Neural cell (in vitro differentiated cells): Measurements from ENCODE around the gene BUD23. TPM values are rescaled to one million over a fixed set of nuclear protein-coding genes. Genes with fewer than 3 reads are reported as not detected.
A peak's percentile ranks its signal among the peaks of the same experiment; 100 is the strongest.

Experiments
- H2AFZ ChIP-seq: fragments of 200-600, 300-800 bp; sonication (generic), shearing (Covaris generic); 2 replicates; pipeline ENCODE4 v1.6.0; 2014; ENCODE audit warnings: low read depth, mild to moderate bottlenecking, antibody characterized with exemption, low read length, moderate library complexity
- H3F3A ChIP-seq: fragments of 200-600 bp; shearing (Covaris generic); 2 replicates; pipeline ENCODE4 v1.6.1; 2016; ENCODE audit warnings: mild to moderate bottlenecking, moderate library complexity, mixed read lengths, antibody characterized with exemption, low read length; ENCODE audit not compliant: insufficient read depth, poor library complexity, severe bottlenecking
- H3K27ac ChIP-seq: fragments of 200-600, 300-800 bp; sonication (generic), shearing (Covaris generic); 2 replicates; pipeline ENCODE4 v1.5.1; 2014; ENCODE audit warnings: mild to moderate bottlenecking, low read length, moderate library complexity
- H3K27me3 ChIP-seq: fragments of 300-800, 200-600 bp; sonication (generic), shearing (Covaris generic); 2 replicates; pipeline ENCODE4 v1.6.0; 2014; ENCODE audit warnings: mild to moderate bottlenecking, low read depth, low read length, moderate library complexity; ENCODE audit not compliant: insufficient read depth
- H3K36me3 ChIP-seq: fragments of 300-800, 200-600 bp; sonication (generic), shearing (Covaris generic); 2 replicates; pipeline ENCODE4 v1.5.1; 2014; ENCODE audit warnings: mild to moderate bottlenecking, antibody characterized with exemption, low read length, moderate library complexity; ENCODE audit not compliant: insufficient read depth
- H3K4me2 ChIP-seq: fragments of 300-800, 200-600 bp; sonication (generic), shearing (Covaris generic); 2 replicates; pipeline ENCODE4 v1.6.0; 2014; ENCODE audit warnings: mild to moderate bottlenecking, low read length
- H3K4me3 ChIP-seq: fragments of 300-800, 200-600 bp; sonication (generic), shearing (Covaris generic); 2 replicates; pipeline ENCODE4 v1.5.1; 2014; ENCODE audit warnings: mild to moderate bottlenecking, low read length, moderate library complexity
- H3K79me2 ChIP-seq: fragments of 200-600 bp; shearing (Covaris generic); replicated peaks from 2 replicates; pipeline ENCODE4 v1.6.0; 2014; ENCODE audit warnings: mild to moderate bottlenecking, low read length, moderate library complexity; ENCODE audit not compliant: insufficient read depth
- H3K9ac ChIP-seq: fragments of 300-800, 200-600 bp; sonication (generic), shearing (Covaris generic); 2 replicates; pipeline ENCODE4 v1.6.1; 2016; ENCODE audit warnings: mild to moderate bottlenecking, low read length, mixed read lengths
- H3K9me2 ChIP-seq: fragments of 200-600 bp; shearing (Covaris generic); 2 replicates; pipeline ENCODE4 v1.6.1; 2016; ENCODE audit warnings: mild to moderate bottlenecking, low read length, mixed read lengths; ENCODE audit not compliant: insufficient read depth
- H3K9me3 ChIP-seq: fragments of 200-600, 300-800 bp; sonication (generic), shearing (Covaris generic); 2 replicates; pipeline ENCODE4 v1.6.1; 2016; ENCODE audit warnings: mild to moderate bottlenecking, mixed run types, low read length, moderate library complexity, mixed read lengths
- H4K20me1 ChIP-seq: fragments of 200-600 bp; shearing (Covaris generic); 2 replicates; pipeline ENCODE4 v1.6.1; 2016; ENCODE audit warnings: mild to moderate bottlenecking, mixed run types; ENCODE audit not compliant: insufficient read depth
- EP300 ChIP-seq: fragments of 450-650 bp; conservative IDR thresholded peaks from 2 replicates; pipeline ENCODE4 v1.6.1; 2014; ENCODE audit warnings: antibody characterized with exemption, mild to moderate bottlenecking, moderate library complexity; ENCODE audit not compliant: poor library complexity, severe bottlenecking
- EZH2 ChIP-seq: fragments of 200-600, 300-800 bp; shearing (Covaris generic), sonication (generic); IDR thresholded peaks from 2 replicates; pipeline ENCODE4 v1.6.1; 2014; ENCODE audit warnings: antibody characterized with exemption, low read length, borderline replicate concordance, mild to moderate bottlenecking; ENCODE audit not compliant: insufficient read depth, poor library complexity, severe bottlenecking
- MXI1 ChIP-seq: fragments of 450-650 bp; conservative IDR thresholded peaks from 2 replicates; pipeline ENCODE4 v1.6.1; 2014; ENCODE audit warnings: antibody characterized with exemption, mild to moderate bottlenecking; ENCODE audit not compliant: poor library complexity, severe bottlenecking
- POLR2AphosphoS5 ChIP-seq: IDR thresholded peaks from 2 replicates; pipeline ENCODE4 v1.6.1; 2012
- RAD21 ChIP-seq: fragments of 450-650 bp; conservative IDR thresholded peaks from 2 replicates; pipeline ENCODE4 v1.6.1; 2014; ENCODE audit warnings: antibody characterized with exemption, mild to moderate bottlenecking, moderate library complexity
- REST ChIP-seq: IDR thresholded peaks from 2 replicates; pipeline ENCODE4 v1.6.1; 2012; ENCODE audit warnings: borderline replicate concordance
- SMC3 ChIP-seq: fragments of 450-650 bp; conservative IDR thresholded peaks from 2 replicates; pipeline ENCODE4 v1.6.1; 2014; ENCODE audit warnings: antibody characterized with exemption, mild to moderate bottlenecking, moderate library complexity; ENCODE audit not compliant: poor library complexity
- TAF1 ChIP-seq: IDR thresholded peaks from 2 replicates; pipeline ENCODE4 v1.6.1; 2012; ENCODE audit warnings: low read depth
- polyA plus RNA-seq: library from polyadenylated mRNA; depleted of rRNA; stranded (reverse); fragments of >200 nt; gene quantifications from 2 replicates; pipeline ENCODE4 v1.2.3, GENCODE V29; 2014
- TF ChIP-seq, protein P1 (sequence below): fragments of 450-650 bp; IDR thresholded peaks from 2 replicates; pipeline ENCODE4 v1.5.1; 2014; ENCODE audit warnings: antibody characterized with exemption, mild to moderate bottlenecking, moderate library complexity; ENCODE audit not compliant: poor library complexity, severe bottlenecking

The BUD23 gene
- polyA plus RNA-seq, 1 donor from 2014 or later: 82.9 TPM

DNA sequence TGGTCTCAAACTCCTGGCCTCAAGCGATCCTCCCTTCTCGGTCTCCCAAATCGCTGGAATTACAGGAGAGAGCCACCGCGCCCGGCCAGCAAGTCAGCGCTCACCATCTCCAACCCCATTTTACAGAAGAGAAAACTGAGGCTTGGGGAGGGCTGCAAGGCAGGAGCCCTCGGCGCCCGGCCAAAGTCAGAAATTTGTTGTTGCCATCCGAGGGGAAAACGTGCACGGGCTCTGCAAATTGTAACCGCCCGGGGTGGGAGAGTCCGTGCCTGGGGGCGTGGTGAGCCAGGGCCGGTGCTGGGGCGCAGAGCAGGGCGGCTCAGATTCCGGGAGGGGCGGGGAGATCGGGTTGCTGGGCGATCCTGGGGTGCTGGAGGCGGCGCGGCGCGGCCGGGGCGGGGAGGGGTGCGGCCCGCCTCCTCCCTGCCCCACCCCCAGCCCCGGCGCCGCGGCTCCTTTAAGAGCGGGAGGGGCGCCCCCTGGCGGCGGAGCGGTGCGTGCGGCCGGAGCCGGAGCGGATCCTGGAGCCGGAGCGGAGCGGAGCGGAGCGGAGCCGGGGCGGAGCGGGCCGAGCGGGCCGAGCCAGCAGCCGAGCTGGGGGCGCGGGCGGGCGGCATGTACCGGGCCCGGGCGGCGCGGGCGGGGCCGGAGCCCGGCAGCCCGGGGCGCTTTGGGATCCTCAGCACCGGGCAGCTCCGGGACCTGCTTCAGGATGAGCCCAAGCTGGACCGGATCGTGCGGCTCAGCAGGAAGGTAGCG lies 15.9 kb upstream of the BUD23 start, which contains the start of gene VPS37D:
TSS of gene VPS37D (plus strand) at position 488 of the 759 bp plus-strand sequence. CDS start at position 616, 128 bp downstream.
- peak; percentile 45 for TF ChIP-seq POLR2AphosphoS5
- TF ChIP-seq EP300: peak; percentile 43
- TF ChIP-seq SMC3: peak; percentile 68
- TF ChIP-seq RAD21: peak; percentile 59
- TF ChIP-seq, protein P1, sequence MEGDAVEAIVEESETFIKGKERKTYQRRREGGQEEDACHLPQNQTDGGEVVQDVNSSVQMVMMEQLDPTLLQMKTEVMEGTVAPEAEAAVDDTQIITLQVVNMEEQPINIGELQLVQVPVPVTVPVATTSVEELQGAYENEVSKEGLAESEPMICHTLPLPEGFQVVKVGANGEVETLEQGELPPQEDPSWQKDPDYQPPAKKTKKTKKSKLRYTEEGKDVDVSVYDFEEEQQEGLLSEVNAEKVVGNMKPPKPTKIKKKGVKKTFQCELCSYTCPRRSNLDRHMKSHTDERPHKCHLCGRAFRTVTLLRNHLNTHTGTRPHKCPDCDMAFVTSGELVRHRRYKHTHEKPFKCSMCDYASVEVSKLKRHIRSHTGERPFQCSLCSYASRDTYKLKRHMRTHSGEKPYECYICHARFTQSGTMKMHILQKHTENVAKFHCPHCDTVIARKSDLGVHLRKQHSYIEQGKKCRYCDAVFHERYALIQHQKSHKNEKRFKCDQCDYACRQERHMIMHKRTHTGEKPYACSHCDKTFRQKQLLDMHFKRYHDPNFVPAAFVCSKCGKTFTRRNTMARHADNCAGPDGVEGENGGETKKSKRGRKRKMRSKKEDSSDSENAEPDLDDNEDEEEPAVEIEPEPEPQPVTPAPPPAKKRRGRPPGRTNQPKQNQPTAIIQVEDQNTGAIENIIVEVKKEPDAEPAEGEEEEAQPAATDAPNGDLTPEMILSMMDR: peak; percentile 90
- TF ChIP-seq EZH2: no peak
- TF ChIP-seq TAF1: no peak
- TF ChIP-seq MXI1: peak; percentile 51
- peak within 1 kb of the TSS; percentile 71 for H3K4me3 ChIP-seq
- H2AFZ ChIP-seq: peak within 1 kb of the TSS; percentile 61
- H3K9me3 ChIP-seq: no peaks in the 10 kb centered on the region
- H3K27ac ChIP-seq: peak within 1 kb of the TSS; percentile 72
- no peaks in the 10 kb centered on the region for H3K36me3 ChIP-seq
- no peaks in the 10 kb centered on the region for H3K9me2 ChIP-seq
- H3K27me3 ChIP-seq: no peaks in the 10 kb centered on the region
- no peaks in the 10 kb centered on the region for H4K20me1 ChIP-seq
- H3K79me2 ChIP-seq: peaks cover 18% of the 10 kb centered on the region
- no peaks in the 10 kb centered on the region for H3F3A ChIP-seq
- H3K9ac ChIP-seq: peak within 1 kb of the TSS; percentile 85
- peak within 1 kb of the TSS; percentile 35 for H3K4me2 ChIP-seq

DNA sequence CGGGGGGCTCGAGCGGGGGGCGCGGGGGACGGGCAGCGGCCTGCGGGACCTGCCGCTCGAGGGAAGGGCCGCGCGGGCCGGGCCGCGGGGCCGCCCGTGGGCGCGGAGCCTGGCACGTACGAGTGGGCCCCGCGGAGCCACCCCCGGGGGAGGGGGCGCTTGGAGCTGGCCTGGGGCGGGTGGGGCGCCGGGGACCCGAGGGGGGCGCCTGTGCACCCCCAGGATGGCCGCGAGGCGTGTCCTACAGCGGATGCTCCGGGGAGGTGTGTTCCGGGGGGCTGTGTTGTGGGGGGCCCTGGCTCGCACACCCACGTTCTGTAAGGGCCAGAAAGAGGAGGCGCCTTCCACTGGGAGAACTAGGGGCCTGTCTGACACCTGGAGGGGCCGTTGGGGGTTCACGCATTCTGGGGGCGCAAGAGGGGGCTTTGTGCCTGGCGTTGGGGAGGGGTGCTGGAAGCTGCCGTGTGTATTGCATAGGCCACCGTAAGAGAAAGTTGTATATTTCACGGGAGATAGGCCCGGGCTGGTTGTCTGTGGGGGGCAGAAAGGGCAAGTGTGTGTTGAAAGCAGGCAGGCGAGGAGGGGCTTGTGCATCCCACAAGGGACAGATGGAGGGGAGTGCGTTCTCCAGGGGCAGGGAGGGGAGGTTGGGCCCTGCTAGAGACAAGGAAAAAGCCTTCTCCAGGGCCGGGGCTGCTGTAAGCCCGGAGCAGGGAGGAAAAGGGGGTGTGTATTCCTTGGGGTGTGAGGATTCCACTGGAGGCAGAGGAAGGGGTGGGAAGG lies 15.1 kb upstream of the BUD23 start:
- Histone ChIP-seq H3K9ac (peak overlapping the region; percentile 85), H3K79me2 (peaks cover 18% of the 10 kb centered on the region), H3K9me2 (no peaks in the 10 kb centered on the region), H3K4me3 (peak overlapping the region; percentile 71), H3K4me2 (peak overlapping the region; percentile 35), H4K20me1 (no peaks in the 10 kb centered on the region), H3K27me3 (no peaks in the 10 kb centered on the region), H3K27ac (peak overlapping the region; percentile 72), H3F3A (no peaks in the 10 kb centered on the region), H3K36me3 (no peaks in the 10 kb centered on the region), H2AFZ (peak overlapping the region; percentile 61), H3K9me3 (no peaks in the 10 kb centered on the region)
- TF ChIP-seq RAD21 (no peak), POLR2AphosphoS5 (peak; percentile 31), TAF1 (peak; percentile 66), REST (peak; percentile 30)
